Heart left ventricle (tissue), 16 donors: Measurements from ENCODE around the gene GSDME. TPM values are rescaled to one million over a fixed set of nuclear protein-coding genes. Genes with fewer than 3 reads are reported as not detected.

Experiments used
- ATAC-seq, 4 donors: fragments of 200-7000 bp; cut with Tn5 transposase; one replicate each; pipeline ENCODE4 v1.9.1; 2020 to 2022; ENCODE audit warnings: moderate library complexity in 4 of 4, mild to moderate bottlenecking in 3 of 4, moderate number of reproducible peaks in 1 of 4
- DNase-seq, 5 donors: peaks; one replicate each; pipeline ENCODE4 v3.0.0-alpha.2; 2020
- H3K27ac ChIP-seq, 12 donors: fragments of 200-600 bp; sonication (generic) in 4 of 12; one replicate each; pipeline versions ENCODE4 v1.5.0 to v1.8.0; 2016 to 2022; ENCODE audit warnings: mild to moderate bottlenecking in 2 of 12
- H3K27me3 ChIP-seq, 9 donors: fragments of 200-600 bp; sonication (generic) in 2 of 9; one replicate each; pipeline versions ENCODE4 v1.5.1 to v1.8.0; 2016 to 2022; ENCODE audit warnings: mild to moderate bottlenecking in 3 of 9
- H3K36me3 ChIP-seq, 9 donors: fragments of 200-600 bp; sonication (generic) in 2 of 9; one replicate each; pipeline versions ENCODE4 v1.5.0 to v1.8.0; 2018 to 2022; ENCODE audit warnings: mild to moderate bottlenecking in 2 of 9
- H3K4me1 ChIP-seq, 12 donors: fragments of 200-600 bp; sonication (generic) in 4 of 12; one replicate each; pipeline versions ENCODE4 v1.5.0 to v1.8.0; 2016 to 2022; ENCODE audit warnings: mild to moderate bottlenecking in 3 of 12
- H3K4me3 ChIP-seq, 12 donors: fragments of 200-600 bp; sonication (generic) in 4 of 12; one replicate each; pipeline versions ENCODE4 v1.5.0 to v1.8.0; 2017 to 2022; ENCODE audit warnings: mild to moderate bottlenecking in 9 of 12, moderate library complexity in 4 of 12
- H3K9me3 ChIP-seq, 12 donors: fragments of 200-600 bp; sonication (generic) in 4 of 12; one replicate each; pipeline versions ENCODE4 v1.5.0 to v1.8.0; 2016 to 2022; ENCODE audit warnings: mild to moderate bottlenecking in 1 of 12
- CTCF ChIP-seq, 12 donors: fragments of 200-600 bp; sonication (generic) in 4 of 12; IDR thresholded peaks; one replicate each; pipeline versions ENCODE4 v1.5.0 to v1.8.0; 2018 to 2022; ENCODE audit warnings: antibody characterized with exemption in 12 of 12, mild to moderate bottlenecking in 5 of 12
- POLR2A ChIP-seq, 2 donors: fragments of 450-650 bp; IDR thresholded peaks; one replicate each; pipeline ENCODE4 v1.6.1; 2017; ENCODE audit warnings: antibody characterized with exemption in 2 of 2, mild to moderate bottlenecking in 2 of 2, moderate library complexity in 2 of 2
- WGBS, 4 donors: extraction: QIAGEN DNeasy Blood & Tissue Kit in 2 of 4; methylation state at CpG; one replicate each; pipeline versions ENCODE4 v1.1.5 to v1.1.7; 2013 to 2018; 5-methylcytosine and 5-hydroxymethylcytosine counted together
- intact Hi-C, 10 donors: fragments of 100-400 bp; cut with DNase I; formaldehyde crosslinking; loops; one replicate each; pipeline versions ENCODE4 v1.11.1 to v1.14.2; 2022
- polyA plus RNA-seq, 2 donors: library from polyadenylated mRNA; stranded (reverse); fragments of 200-250 nt; gene quantifications; one replicate each; pipeline ENCODE4 v1.2.3, GENCODE V29; 2013
- total RNA-seq, 9 donors: library from RNA; depleted of rRNA in 2 of 9; stranded (reverse); fragments of >200 nt in 2 of 9; fragmentation: NEBNext Ultra II Directional in 3 of 9; extraction: Animal tissue kit (Norgen Biotek cat#: 25700) in 3 of 9; gene quantifications; one replicate each; pipeline versions ENCODE4 v1.1.0 to v1.2.4, GENCODE V29; 2016 to 2023
- donor health status: ischemic (EF 13 %, LVEDD 7.1; RV severe dilation, severe dysfunction).
- donor health status: healthy with polysubstance abuse.
- donor health status: DM: no; HTN: yes; CAD: no.
- donor health status: DM: no; HTN: no; CAD: no.
- donor health status: ischemic (EF 25% LVEDD 6.9; RV normal size, moderate dysfunction).
- donor health status: ischemic (EF 25% LVEDD 5.7; RV mildly dilated, moderate dysfunction).
- donor health status: healthy.
- donor health status: DM: yes; HTN: yes; CAD: no.
- donor health status: ischemic (EF 35%, LVEDD 5.7; RV mildly dilated, moderate dysfunction).
- donor health status: nonischemic (EF 11% LVEDD 7.7; RV severe dilation, severe dysfunction).
- donor health status: DM: yes; HTN: yes; CAD: no.
- donor health status: PGD.
- donor health status: ischemic (EF 29% LVEDD 5.4; RV normal size, mild dysfunction).
- donor health status: nonischemic (EF 23%, LVEDD 6.1; RV moderate dilation, normal function).

GSDME gene
- total and polyA plus RNA-seq, 11 donors = 2.6 to 17.4 (median 4.9) TPM

- Histone ChIP-seq H3K27me3 (no peaks in the 10 kb centered on the region), H3K9me3 (no peaks in the 10 kb centered on the region), H3K27ac (no peak overlapping the region), H3K4me1 (no peaks in the 10 kb centered on the region), H3K4me3 (no peak overlapping the region), H3K36me3 (peaks cover 0 to 4% (median 0%) of the 10 kb centered on the region in 9 donors)
- DNase-seq (no peak), ATAC-seq (no peak)
- 84 to 97% (median 90%) methylated on average over 14 of the region's 14 CpGs for WGBS, 4 donors
- intact Hi-C loops = no loop called here
- TF ChIP-seq CTCF (IDR thresholded peaks at IDR 0.05) = no peak
- no peak for TF ChIP-seq POLR2A (IDR thresholded peaks at IDR 0.05)
These were observed 40.0 kb downstream of the GSDME start for GRCh38 chr7:24717247-24717622.

- no peak for TF ChIP-seq CTCF (IDR thresholded peaks at IDR 0.05)
- no peak for TF ChIP-seq POLR2A (IDR thresholded peaks at IDR 0.05)
- ATAC-seq (no peak), DNase-seq (no peak)
- intact Hi-C loops = no loop called here
- H3K27me3 ChIP-seq = no peaks in the 10 kb centered on the region
- 83 to 90% (median 88%) methylated on average over 9 of the region's 9 CpGs for WGBS, 4 donors
- no peaks in the 10 kb centered on the region for H3K4me1 ChIP-seq
- no peaks in the 10 kb centered on the region for H3K9me3 ChIP-seq
- no peak overlapping the region for H3K27ac ChIP-seq
- peaks cover 0 to 4% (median 0%) of the 10 kb centered on the region in 9 donors for H3K36me3 ChIP-seq
- H3K4me3 ChIP-seq = no peak overlapping the region
These were observed 40.6 kb downstream of the GSDME start for GRCh38 chr7:24716480-24717246.

- no peak for DNase-seq
- peak; percentile 18 to 47 (median 28) for TF ChIP-seq CTCF (IDR thresholded peaks at IDR 0.05)
- TF ChIP-seq POLR2A (IDR thresholded peaks at IDR 0.05) = no peak
- intact Hi-C loops = no loop called here
- 50 to 58% (median 52%) methylated on average over 16 of the region's 16 CpGs for WGBS, 4 donors
- no peaks in the 10 kb centered on the region for H3K27me3 ChIP-seq
- peaks cover 0 to 4% (median 0%) of the 10 kb centered on the region in 9 donors for H3K36me3 ChIP-seq
- ATAC-seq = peak; percentile 72 to 82 (median 74)
- no peak overlapping the region for H3K4me3 ChIP-seq
- no peaks in the 10 kb centered on the region for H3K4me1 ChIP-seq
- no peak overlapping the region for H3K27ac ChIP-seq
- no peaks in the 10 kb centered on the region for H3K9me3 ChIP-seq
These were observed 41.4 kb downstream of the GSDME start for GRCh38 chr7:24715661-24716479.

- H3K27ac ChIP-seq = no peak overlapping the region
- peaks cover 0 to 4% (median 0%) of the 10 kb centered on the region in 9 donors for H3K36me3 ChIP-seq
- TF ChIP-seq POLR2A (IDR thresholded peaks at IDR 0.05) = no peak
- no peak for TF ChIP-seq CTCF (IDR thresholded peaks at IDR 0.05)
- WGBS, 4 donors = 86 to 100% (median 94%) methylated on average over 2 of the region's 2 CpGs
- DNase-seq (no peak), ATAC-seq (no peak)
- no peaks in the 10 kb centered on the region for H3K4me1 ChIP-seq
- H3K9me3 ChIP-seq = no peaks in the 10 kb centered on the region
- H3K27me3 ChIP-seq = no peaks in the 10 kb centered on the region
- intact Hi-C loops = no loop called here
- H3K4me3 ChIP-seq = no peak overlapping the region
These were observed 42.1 kb downstream of the GSDME start for GRCh38 chr7:24715171-24715570.
